Stomach (tissue), 9 donors: ENCODE measurements around the gene CD52. TPM values are rescaled to one million over a fixed set of nuclear protein-coding genes. Genes with fewer than 3 reads are reported as not detected.
A peak's percentile ranks its signal among the peaks of the same experiment; 100 is the strongest.

ENCODE experiments used
- DNase-seq, 2 donors: peaks; one replicate each; pipeline versions ENCODE4 v3.0.0 to v3.0.0-alpha.2; 2013 to 2019
- H3K27ac ChIP-seq, 5 donors: fragments of 200-600 bp in 4 of 5; sonication (generic) in 4 of 5; one replicate each; pipeline ENCODE4 v1.5.1; 2013 to 2019; ENCODE audit warnings: mild to moderate bottlenecking in 1 of 5, moderate library complexity in 1 of 5
- H3K27me3 ChIP-seq, 3 donors: fragments of 200-600 bp; sonication (generic); one replicate each; pipeline ENCODE4 v1.5.1; 2017 to 2019; ENCODE audit warnings: mixed run types in 1 of 3
- H3K36me3 ChIP-seq, 4 donors: fragments of 200-600 bp; sonication (generic); 1 replicate in 3 of 4; 2 replicates in 1 of 4; pipeline ENCODE4 v1.5.1; 2016 to 2019
- H3K4me1 ChIP-seq, 4 donors: fragments of 200-600 bp; sonication (generic); one replicate each; pipeline ENCODE4 v1.5.1; 2016 to 2019
- H3K4me3 ChIP-seq, 4 donors: fragments of 200-600 bp; sonication (generic) in 3 of 4; one replicate each; pipeline ENCODE4 v1.5.1; 2016 to 2019; ENCODE audit warnings: mild to moderate bottlenecking in 1 of 4
- H3K9me3 ChIP-seq, 4 donors: fragments of 200-600 bp; sonication (generic); one replicate each; pipeline ENCODE4 v1.5.1; 2016 to 2019
- CTCF ChIP-seq, 7 experiments: fragments of 450-650 bp in 4 of 7; fragments of 200-600 bp in 3 of 7; sonication (generic) in 3 of 7; IDR thresholded peaks; one replicate each; pipeline ENCODE4 v1.5.1; 2016 to 2019; ENCODE audit warnings: antibody characterized with exemption in 7 of 7, control low read depth in 2 of 7, mild to moderate bottlenecking in 1 of 7
- EP300 ChIP-seq: sonication (generic); formaldehyde crosslinking; IDR thresholded peaks from one replicate; pipeline ENCODE4 v1.6.1; 2017; ENCODE audit warnings: antibody characterized with exemption
- POLR2A ChIP-seq, 4 donors: fragments of 450-650 bp; IDR thresholded peaks; one replicate each; pipeline ENCODE4 v1.6.1; 2016; ENCODE audit warnings: antibody characterized with exemption in 4 of 4, control low read depth in 2 of 4, mild to moderate bottlenecking in 1 of 4, moderate library complexity in 1 of 4
- POLR2AphosphoS5 ChIP-seq, 3 donors: sonication (generic); formaldehyde crosslinking; IDR thresholded peaks; one replicate each; pipeline ENCODE4 v1.6.1; 2016; ENCODE audit warnings: antibody characterized with exemption in 3 of 3
- WGBS, 5 donors: extraction: QIAGEN DNeasy Blood & Tissue Kit in 3 of 5; methylation state at CpG; one replicate each; pipeline versions ENCODE4 v1.1.5 to v1.1.7; 2013 to 2018; 5-methylcytosine and 5-hydroxymethylcytosine counted together
- intact Hi-C: fragments of 100-400 bp; cut with DNase I; formaldehyde crosslinking; loops from one replicate; pipeline ENCODE4 v1.15.1; 2023; ENCODE audit warnings: low total_unique reads
- polyA plus RNA-seq, 3 donors: library from polyadenylated mRNA; stranded (reverse); fragments of 200-250 nt; gene quantifications; one replicate each; pipeline ENCODE4 v1.2.3, GENCODE V29; 2013
- total RNA-seq, 5 donors: library from RNA; depleted of rRNA; stranded (reverse); fragments of >200 nt; gene quantifications; one replicate each; pipeline versions ENCODE4 v1.1.0 to v1.2.3, GENCODE V29; 2014 to 2016
- donor health status: healthy with polysubstance abuse.
- donor health status: Bipolar disorder and iron deficiency.
- donor health status: healthy.

The CD52 gene
- total and polyA plus RNA-seq, 8 donors: 5.1 to 68.2 (median 21.2) TPM; not detected in 2

- peaks cover 5 to 35% (median 29%) of the 10 kb centered on the region in 4 donors for H3K36me3 ChIP-seq
- peak overlapping the region in 4 of 5 donors; percentile 93 to 100 (median 98) for H3K27ac ChIP-seq
- no peaks in the 10 kb centered on the region for H3K27me3 ChIP-seq
- H3K9me3 ChIP-seq: no peaks in the 10 kb centered on the region
- H3K4me3 ChIP-seq: no peak overlapping the region
- TF ChIP-seq POLR2AphosphoS5 (IDR thresholded peaks at IDR 0.05): no peak
- no peak for TF ChIP-seq POLR2A (IDR thresholded peaks at IDR 0.05)
- no peak for TF ChIP-seq CTCF (IDR thresholded peaks at IDR 0.05)
- TF ChIP-seq EP300: no peak
- DNase-seq: peak in 1 of 2 donors; percentile 19
- H3K4me1 ChIP-seq: peaks cover 42 to 46% (median 44%) of the 10 kb centered on the region in 4 donors
- intact Hi-C loops: loop anchor here (5.0 kb wide), 1 partner anchor 47 kb away; no protein-coding TSS in a partner anchor
- WGBS, 5 donors: 66 to 83% (median 80%) methylated on average over 11 of the region's 11 CpGs
Measured at GRCh38 chr1:26274801-26275425, 42.8 kb upstream of the CD52 start.

- DNase-seq: peak; percentile 87 to 93
- peaks cover 47 to 54% (median 51%) of the 10 kb centered on the region in 4 donors for H3K4me1 ChIP-seq
- peak in 2 of 3 donors; percentile 66 to 88 for TF ChIP-seq POLR2AphosphoS5 (IDR thresholded peaks at IDR 0.05)
- TF ChIP-seq CTCF (IDR thresholded peaks at IDR 0.05): peak in 5 of 7 experiments; percentile 81 to 96 (median 82)
- no peak for TF ChIP-seq POLR2A (IDR thresholded peaks at IDR 0.05)
- intact Hi-C loops: no loop called here
- no peaks in the 10 kb centered on the region for H3K9me3 ChIP-seq
- H3K27ac ChIP-seq: peak overlapping the region; percentile 69 to 100 (median 97)
- H3K36me3 ChIP-seq: peaks cover 0 to 26% (median 20%) of the 10 kb centered on the region in 4 donors
- H3K27me3 ChIP-seq: no peaks in the 10 kb centered on the region
- no peak overlapping the region for H3K4me3 ChIP-seq
- 16 to 29% (median 22%) methylated on average over 3 of the region's 3 CpGs for WGBS, 5 donors
Measured at GRCh38 chr1:26275580-26276431, 42.0 kb upstream of the CD52 start.

DNA sequence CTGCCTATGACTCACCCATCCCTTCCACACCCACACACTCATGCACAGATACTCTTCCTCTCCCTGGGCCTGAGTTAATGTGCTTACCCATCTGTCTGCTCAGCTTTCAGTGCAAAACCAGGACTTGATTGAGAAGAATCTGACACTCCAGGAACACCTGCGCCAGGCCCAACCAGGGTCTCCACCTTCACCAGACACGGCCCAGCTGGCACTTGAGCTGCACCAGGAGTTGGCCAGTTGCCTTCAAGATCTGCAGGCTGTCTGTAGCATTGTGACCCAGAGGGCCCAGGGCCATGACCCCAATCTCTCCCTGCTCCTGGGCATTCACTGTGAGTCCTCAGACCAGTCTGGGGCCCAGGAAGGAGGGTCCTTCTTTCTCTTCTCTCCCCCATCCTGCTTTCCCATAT is 41.3 kb upstream of the CD52 start:
- intact Hi-C loops: no loop called here
- DNase-seq: no peak
- H3K9me3 ChIP-seq: no peaks in the 10 kb centered on the region
- no peak for TF ChIP-seq POLR2A (IDR thresholded peaks at IDR 0.05)
- no peak for TF ChIP-seq POLR2AphosphoS5 (IDR thresholded peaks at IDR 0.05)
- no peak for TF ChIP-seq CTCF (IDR thresholded peaks at IDR 0.05)
- TF ChIP-seq EP300: no peak
- H3K27ac ChIP-seq: peak overlapping the region; percentile 69 to 100 (median 97)
- 47 to 57% (median 55%) methylated on average over 2 of the region's 2 CpGs for WGBS, 5 donors
- H3K36me3 ChIP-seq: peaks cover 0 to 21% (median 17%) of the 10 kb centered on the region in 4 donors
- no peak overlapping the region for H3K4me3 ChIP-seq
- no peaks in the 10 kb centered on the region for H3K27me3 ChIP-seq
- H3K4me1 ChIP-seq: peaks cover 53 to 60% (median 57%) of the 10 kb centered on the region in 4 donors

DNA sequence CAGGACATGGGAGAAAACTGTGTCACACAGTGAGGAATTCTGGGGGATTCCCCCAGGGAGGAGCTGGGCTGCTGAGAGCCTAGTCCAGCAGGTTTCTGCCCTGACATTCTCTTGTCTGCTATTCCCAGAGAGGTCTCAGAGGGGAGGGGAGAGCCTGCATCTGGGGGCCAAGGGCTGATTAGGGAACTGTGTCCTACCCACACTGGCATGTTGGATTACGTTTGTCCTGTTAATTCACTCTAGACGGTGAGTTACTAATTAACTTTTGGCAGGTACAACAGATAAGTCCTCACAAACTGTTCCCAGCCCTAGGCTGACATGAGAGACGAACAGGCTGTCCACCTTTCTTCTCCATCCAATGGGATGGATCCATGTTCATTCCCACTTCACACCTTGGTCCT is 40.5 kb upstream of the CD52 start:
- H3K9me3 ChIP-seq: no peaks in the 10 kb centered on the region
- peak overlapping the region; percentile 93 to 100 (median 98) for H3K27ac ChIP-seq
- no peaks in the 10 kb centered on the region for H3K27me3 ChIP-seq
- peaks cover 57 to 69% (median 65%) of the 10 kb centered on the region in 4 donors for H3K4me1 ChIP-seq
- peak; percentile 31 to 78 for DNase-seq
- intact Hi-C loops: no loop called here
- TF ChIP-seq EP300 (no peak), POLR2A (IDR thresholded peaks at IDR 0.05) (no peak), POLR2AphosphoS5 (IDR thresholded peaks at IDR 0.05) (peak in 2 of 3 donors; percentile 42 to 48), CTCF (IDR thresholded peaks at IDR 0.05) (no peak)
- peaks cover 0 to 21% (median 15%) of the 10 kb centered on the region in 4 donors for H3K36me3 ChIP-seq
- no peak overlapping the region for H3K4me3 ChIP-seq
- WGBS, 5 donors: 33 to 65% (median 47%) methylated on average over 3 of the region's 3 CpGs
